GM12873 (cell line): ENCODE results near the gene CARS1.

ENCODE experiments used
- CTCF ChIP-seq: IDR thresholded peaks from 2 replicates; pipeline ENCODE4 v1.5.1; 2012; ENCODE audit warnings: low read depth, mild to moderate bottlenecking, moderate library complexity, low read length, control low read depth; ENCODE audit not compliant: insufficient read depth; ENCODE audit errors: missing control alignments

CARS1 gene

GRCh38 chr11:2951231-2952110, 105.8 kb downstream of the CARS1 start:
- no peak for TF ChIP-seq CTCF
